CD4-positive, alpha-beta T cell treated with Interleukin-4 for 4 hours (primary cell): ENCODE data around the gene TOMM20.

Experiments used
- DNase-seq: peaks from one replicate; pipeline ENCODE4 v3.0.0-alpha.2; 2020

Gene TOMM20

DNA sequence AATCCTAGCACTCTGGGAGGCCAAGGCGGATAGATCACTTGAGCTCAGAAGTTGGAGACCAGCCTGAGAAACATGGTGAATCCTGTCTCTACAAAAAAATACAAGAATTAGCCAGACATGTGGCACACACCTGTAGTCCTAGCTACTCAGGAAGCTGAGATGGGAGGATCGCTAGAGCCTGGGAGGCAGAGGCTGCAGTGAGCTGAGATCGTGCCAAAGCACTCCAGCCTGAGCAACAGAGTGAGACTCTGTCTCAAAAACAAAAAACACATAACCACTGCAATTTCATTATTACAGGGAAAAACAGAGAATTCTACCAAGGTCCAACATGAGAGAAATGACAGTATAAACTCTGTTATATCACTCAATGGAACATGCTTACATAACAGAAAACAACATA lies 4.4 kb upstream of the TOMM20 start:
- DNase-seq, result no peak

DNA sequence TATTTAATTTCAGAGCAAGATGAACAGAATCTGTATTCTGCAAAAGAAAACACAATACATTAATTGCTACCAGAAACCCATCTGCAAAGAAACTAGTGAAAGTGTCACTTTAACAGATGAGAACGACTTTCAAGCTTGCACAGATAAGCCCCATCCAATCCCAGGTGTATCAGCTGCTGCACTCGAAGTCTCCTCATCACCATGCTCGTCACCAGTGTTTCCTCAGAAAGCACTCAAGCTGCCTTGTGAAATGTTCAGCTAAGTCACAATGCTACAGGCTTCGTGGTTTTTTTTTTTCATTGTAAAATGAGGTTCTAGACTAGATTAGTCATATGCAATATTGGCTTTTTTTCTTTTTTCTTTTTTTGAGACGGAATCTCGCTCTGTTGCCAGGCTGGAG lies 3.3 kb upstream of the TOMM20 start:
- DNase-seq, result no peak

DNA sequence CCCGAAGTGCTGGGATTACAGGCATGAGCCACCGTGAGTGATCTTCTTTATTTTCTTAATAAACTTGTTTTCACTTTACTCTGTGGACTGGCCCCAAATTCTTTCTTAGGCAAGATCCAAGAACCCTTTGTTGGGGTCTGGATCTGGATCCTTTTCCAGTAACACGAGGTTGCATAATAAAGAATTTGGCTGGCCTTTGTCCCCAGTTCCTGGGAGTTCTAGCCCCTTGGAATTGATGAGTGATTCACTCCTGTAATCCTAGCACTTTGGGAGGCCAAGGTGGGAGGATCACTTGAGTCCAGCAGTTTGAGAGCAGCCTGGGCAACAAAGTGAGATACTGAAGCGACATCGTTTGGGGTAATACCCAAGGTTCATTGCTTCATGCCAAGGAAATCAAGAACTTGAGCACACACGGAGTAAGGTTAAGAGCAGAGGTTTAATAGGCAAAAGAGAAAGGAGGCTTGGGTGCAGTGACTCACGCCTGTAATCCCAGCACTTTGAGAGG lies 2.2 kb upstream of the TOMM20 start:
- no peak for DNase-seq

- DNase-seq, result no peak
Measured at GRCh38 chr1:235129774-235130570, 1.3 kb upstream of the TOMM20 start.

GRCh38 chr1:235127732-235128455 lies 743 bp downstream of the TOMM20 start:
- DNase-seq, result peak; percentile 20

DNA sequence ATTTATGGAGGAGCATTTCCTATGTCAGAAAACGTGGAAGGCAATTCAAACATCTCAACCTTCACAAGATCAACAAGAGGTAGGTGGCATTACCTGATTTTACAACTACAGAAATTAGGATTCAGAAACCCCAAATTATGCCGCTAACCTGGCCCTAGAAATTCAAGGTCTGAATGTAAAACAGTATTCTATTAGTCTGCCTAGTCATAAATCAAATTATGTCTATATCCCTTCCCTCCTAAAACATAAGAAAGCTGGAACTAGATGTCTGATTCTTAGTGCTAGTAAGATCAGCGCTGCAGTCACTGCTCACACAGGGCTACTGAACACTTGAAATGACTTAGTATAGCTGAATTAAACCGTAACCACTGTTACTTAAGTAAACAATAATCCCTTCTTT lies 1.4 kb downstream of the TOMM20 start:
- DNase-seq, result no peak

DNA sequence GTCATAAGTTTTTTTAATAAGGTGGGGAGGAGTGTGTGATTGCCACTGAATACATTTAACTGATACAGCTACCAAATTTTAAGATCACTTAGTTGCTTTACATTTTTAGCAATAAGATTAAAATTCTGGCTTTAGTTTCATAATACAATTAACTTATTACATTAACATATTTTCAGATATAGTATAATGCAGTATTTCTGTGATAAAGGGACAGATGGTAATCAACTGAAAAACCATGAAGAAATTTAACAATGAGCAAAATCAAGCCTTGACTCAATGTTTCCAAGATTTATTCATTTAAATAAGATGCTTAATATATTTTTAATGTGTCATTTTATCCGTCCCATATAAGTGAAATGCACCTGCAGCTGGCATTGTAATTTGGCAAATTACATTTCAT lies 4.0 kb downstream of the TOMM20 start:
- no peak for DNase-seq

DNA sequence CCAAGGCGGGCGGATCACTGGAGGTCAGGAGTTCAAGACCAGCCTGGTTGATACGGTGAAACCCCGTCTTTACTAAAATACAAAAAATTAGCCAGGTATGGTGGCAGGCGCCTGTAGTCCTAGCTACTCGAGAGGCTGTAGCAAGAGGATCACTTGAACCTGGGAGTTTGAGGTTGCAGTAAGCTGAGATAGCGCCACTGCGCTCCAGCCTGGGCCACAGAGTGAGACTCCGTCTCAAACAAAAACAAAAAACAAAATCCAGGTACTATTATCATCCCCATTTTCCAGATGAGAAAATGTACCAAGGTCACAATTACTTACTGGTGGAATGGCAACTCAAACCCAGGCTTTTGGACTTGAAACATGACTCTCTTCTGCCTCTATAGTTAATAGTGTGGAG lies 4.5 kb downstream of the TOMM20 start:
- no peak for DNase-seq

DNA sequence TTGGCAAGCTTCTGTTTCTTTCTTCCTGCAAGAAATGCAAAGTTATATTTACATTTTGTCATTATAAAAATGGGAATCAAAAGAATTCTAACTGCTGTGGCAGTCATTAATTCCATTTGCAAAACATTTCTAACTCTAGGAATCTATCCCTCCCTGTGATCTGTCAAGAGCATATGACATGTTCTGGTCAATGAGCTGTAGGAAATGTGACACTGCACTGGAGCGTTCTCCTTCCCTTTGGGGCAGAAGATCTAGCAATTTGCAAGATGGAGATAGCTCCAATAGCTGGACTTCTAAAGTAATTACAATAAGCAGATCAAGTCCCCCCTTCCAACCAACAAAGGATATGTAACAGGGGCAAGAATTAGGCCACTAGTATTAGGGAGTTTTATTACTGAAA lies 6.3 kb downstream of the TOMM20 start:
- no peak for DNase-seq

GRCh38 chr1:235113183-235113917 lies 15.3 kb downstream of the TOMM20 start:
- no peak for DNase-seq

- DNase-seq, result no peak
Measured at GRCh38 chr1:235112297-235113182, 16.1 kb downstream of the TOMM20 start.

- no peak for DNase-seq
Measured at GRCh38 chr1:235111107-235111506, 17.5 kb downstream of the TOMM20 start.

GRCh38 chr1:235108876-235109275 lies 19.8 kb downstream of the TOMM20 start:
- DNase-seq, result no peak

- DNase-seq, result no peak
Measured at GRCh38 chr1:235108185-235108593, 20.4 kb downstream of the TOMM20 start.

GRCh38 chr1:235107368-235108184 lies 21.1 kb downstream of the TOMM20 start:
- DNase-seq, result no peak

DNA sequence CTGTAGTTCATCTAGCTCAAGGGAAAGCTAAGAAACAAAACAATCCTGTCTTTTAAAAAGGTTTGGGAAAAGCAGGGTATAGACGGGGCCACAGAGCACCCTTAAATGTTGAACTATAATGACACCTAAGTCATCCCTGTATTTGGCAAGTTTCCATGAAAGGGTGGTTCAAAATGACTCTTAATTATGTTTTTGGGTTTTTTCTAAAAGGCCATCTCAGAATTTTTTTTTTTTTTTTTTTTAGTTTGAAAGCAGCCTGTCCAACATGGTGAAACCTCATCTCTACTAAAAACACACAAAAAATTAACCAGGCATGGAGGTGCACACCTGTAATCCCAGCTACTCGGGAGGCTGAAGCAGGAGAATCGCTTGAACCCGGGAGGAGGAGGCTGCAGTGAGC lies 22.2 kb downstream of the TOMM20 start:
- no peak for DNase-seq

GRCh38 chr1:235105051-235106043 lies 23.3 kb downstream of the TOMM20 start:
- DNase-seq, result peak; percentile 47

- DNase-seq, result peak; percentile 26
Measured at GRCh38 chr1:235102993-235103411, 25.6 kb downstream of the TOMM20 start.

DNA sequence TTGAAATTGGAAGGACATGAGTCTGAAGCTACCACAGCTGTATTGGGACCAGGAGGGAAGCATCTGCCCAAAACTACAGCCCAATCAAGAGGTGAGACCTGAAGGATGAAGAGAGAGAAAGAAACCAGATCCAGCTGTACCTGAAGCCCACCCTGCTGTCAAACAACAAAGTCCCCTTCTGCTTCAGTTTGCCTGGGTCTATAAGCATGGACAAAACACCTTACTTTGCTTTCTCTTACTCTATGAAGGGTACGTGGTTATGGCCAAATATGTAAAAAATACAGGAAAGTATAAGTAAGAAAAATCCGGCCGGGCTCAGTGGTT lies 26.4 kb downstream of the TOMM20 start:
- no peak for DNase-seq

DNA sequence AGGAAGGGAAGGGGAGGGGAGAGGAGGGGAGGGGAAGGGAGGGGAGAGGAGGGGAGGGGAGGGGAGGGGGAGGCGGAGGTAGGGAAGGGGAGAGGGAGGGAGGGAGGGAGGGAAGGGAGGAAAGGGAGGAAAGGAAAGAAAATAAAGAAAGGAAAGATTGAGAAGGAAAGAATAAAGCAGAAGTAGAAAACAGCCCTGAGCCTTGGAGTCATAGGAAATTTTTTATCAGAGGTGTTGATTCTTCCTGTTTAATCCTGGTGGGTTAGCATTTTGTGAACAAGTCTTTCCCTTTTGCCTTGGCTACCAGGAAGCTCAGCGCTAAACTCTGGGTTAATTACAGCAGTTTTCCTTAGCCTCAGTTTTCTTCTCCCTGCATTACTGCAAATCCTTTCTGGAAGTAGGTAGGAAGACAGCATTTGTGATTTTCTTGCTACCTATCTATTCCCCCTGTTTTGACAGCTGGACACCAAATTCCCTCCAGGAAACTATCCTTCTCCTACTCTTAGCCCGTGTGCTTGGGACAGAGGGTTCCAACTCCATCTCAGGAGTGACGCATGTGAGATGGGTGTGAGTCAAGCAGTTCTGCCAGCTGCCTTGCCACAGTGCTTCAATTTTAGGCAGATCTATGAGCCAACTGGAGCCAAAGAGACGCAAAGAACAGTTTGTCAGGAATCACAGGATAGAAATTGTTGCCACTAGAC lies 26.9 kb downstream of the TOMM20 start:
- no peak for DNase-seq
